ENCODE results near the gene SOWAHD. TPM values are rescaled to one million over a fixed set of nuclear protein-coding genes. Genes with fewer than 3 reads are reported as not detected.
A peak's percentile ranks its signal among the peaks of the same experiment; 100 is the strongest.

The SOWAHD gene
- total RNA-seq (2014; rRNA removed) (2.3 and 2.5 TPM in 2 replicates), Bru-seq, nascent RNA (percentile 29 among the genes with signal in this experiment), BruChase-seq, experiment 1, labeled RNA remaining after a 6-hour chase (not detected), BruChase-seq, experiment 2, labeled RNA remaining after a 2-hour chase (not detected)
- long read RNA-seq, partial matches to known transcripts, result 0 of 1 reads
- long read RNA-seq, other reads (novel, unspliced or antisense), result 0 of 1 reads

GRCh38 chrX:119757979-119758730 lies at the start of gene SOWAHD:
TSS of gene SOWAHD (plus strand) at chrX:119758588. CDS start at chrX:119758668, 80 bp downstream.
- TF ChIP-seq, protein P1, sequence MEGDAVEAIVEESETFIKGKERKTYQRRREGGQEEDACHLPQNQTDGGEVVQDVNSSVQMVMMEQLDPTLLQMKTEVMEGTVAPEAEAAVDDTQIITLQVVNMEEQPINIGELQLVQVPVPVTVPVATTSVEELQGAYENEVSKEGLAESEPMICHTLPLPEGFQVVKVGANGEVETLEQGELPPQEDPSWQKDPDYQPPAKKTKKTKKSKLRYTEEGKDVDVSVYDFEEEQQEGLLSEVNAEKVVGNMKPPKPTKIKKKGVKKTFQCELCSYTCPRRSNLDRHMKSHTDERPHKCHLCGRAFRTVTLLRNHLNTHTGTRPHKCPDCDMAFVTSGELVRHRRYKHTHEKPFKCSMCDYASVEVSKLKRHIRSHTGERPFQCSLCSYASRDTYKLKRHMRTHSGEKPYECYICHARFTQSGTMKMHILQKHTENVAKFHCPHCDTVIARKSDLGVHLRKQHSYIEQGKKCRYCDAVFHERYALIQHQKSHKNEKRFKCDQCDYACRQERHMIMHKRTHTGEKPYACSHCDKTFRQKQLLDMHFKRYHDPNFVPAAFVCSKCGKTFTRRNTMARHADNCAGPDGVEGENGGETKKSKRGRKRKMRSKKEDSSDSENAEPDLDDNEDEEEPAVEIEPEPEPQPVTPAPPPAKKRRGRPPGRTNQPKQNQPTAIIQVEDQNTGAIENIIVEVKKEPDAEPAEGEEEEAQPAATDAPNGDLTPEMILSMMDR (conservative IDR thresholded peaks at IDR 0.05; ENCODE audit: low read depth, low read length), result no peak
- no peak for TF ChIP-seq EZH2phosphoT487 (IDR thresholded peaks at IDR 0.05; ENCODE audit: borderline replicate concordance, low read length)
- no peak for TF ChIP-seq EZH2 (IDR thresholded peaks at IDR 0.05; ENCODE audit: low read length, unreplicated experiment)
- DNase-seq (peak; percentile 50), ATAC-seq (peak; percentile 72)
- H3K27ac ChIP-seq (ENCODE audit: low read length), result no peak within 1 kb of the TSS
- peak within 1 kb of the TSS; percentile 82 for H3K4me3 ChIP-seq (ENCODE audit: low read length)
- ChIA-PET POLR2A (ENCODE audit: unreplicated experiment) (no interaction called here), CTCF (interaction anchor here (0.8 to 1.1 kb wide), 2 partner anchors 148 to 152 kb away, joined by 3 read pairs; partner anchors contain the start of gene NKRF)
- no peaks in the 10 kb centered on the region for H3K36me3 ChIP-seq (ENCODE audit: low read depth, low read length)
- H3K79me2 ChIP-seq (ENCODE audit: low read length), result no peaks in the 10 kb centered on the region
- peaks cover 11% of the 10 kb centered on the region for H3K4me1 ChIP-seq (ENCODE audit: insufficient read depth, low read length)
- peak within 1 kb of the TSS; percentile 92 for H2AFZ ChIP-seq (ENCODE audit: low read length)
- H3K9ac ChIP-seq (ENCODE audit: low read length), result peak within 1 kb of the TSS; percentile 20; the same call in 1 of the 2 replicates
- H4K20me1 ChIP-seq (ENCODE audit: low read length), result no peaks in the 10 kb centered on the region
- no peaks in the 10 kb centered on the region for H3K27me3 ChIP-seq (ENCODE audit: low read length)
- H3K4me2 ChIP-seq (ENCODE audit: low read length), result peak within 1 kb of the TSS; percentile 97
- intact Hi-C loops (cut with micrococcal nuclease), result loop anchor here (2.0 kb wide), 1 partner anchor 59 kb away; no protein-coding TSS in a partner anchor
- no peaks in the 10 kb centered on the region for H3K9me2 ChIP-seq (replicated peaks; ENCODE audit: low read length)
- no peaks in the 10 kb centered on the region for H3F3A ChIP-seq (ENCODE audit: low read length, unreplicated experiment)
- BruUV-seq (replicated peaks), result no TSS peak
- H3K9me3 ChIP-seq (ENCODE audit: low read length), result no peaks in the 10 kb centered on the region

GRCh38 chrX:119708936-119709335 lies 49.5 kb upstream of the SOWAHD start:
- intact Hi-C loops (cut with micrococcal nuclease), result no loop called here
- Histone ChIP-seq H3K36me3 (ENCODE audit: low read depth, low read length) (no peaks in the 10 kb centered on the region), H3K9ac (ENCODE audit: low read length) (no peak overlapping the region), H3K27me3 (ENCODE audit: low read length) (no peaks in the 10 kb centered on the region), H3K9me2 (replicated peaks; ENCODE audit: low read length) (no peaks in the 10 kb centered on the region), H2AFZ (ENCODE audit: low read length) (no peak overlapping the region), H3K4me2 (ENCODE audit: low read length) (no peak overlapping the region), H3F3A (ENCODE audit: low read length, unreplicated experiment) (no peaks in the 10 kb centered on the region), H3K27ac (ENCODE audit: low read length) (no peak overlapping the region), H3K9me3 (ENCODE audit: low read length) (no peaks in the 10 kb centered on the region), H4K20me1 (ENCODE audit: low read length) (no peaks in the 10 kb centered on the region), H3K79me2 (ENCODE audit: low read length) (no peaks in the 10 kb centered on the region), H3K4me3 (ENCODE audit: low read length) (no peak overlapping the region), H3K4me1 (ENCODE audit: insufficient read depth, low read length) (no peaks in the 10 kb centered on the region)
- ATAC-seq (no peak), DNase-seq (no peak)
- TF ChIP-seq EZH2phosphoT487 (IDR thresholded peaks at IDR 0.05; ENCODE audit: borderline replicate concordance, low read length) (no peak), EZH2 (IDR thresholded peaks at IDR 0.05; ENCODE audit: low read length, unreplicated experiment) (no peak)
- TF ChIP-seq, protein P1 (conservative IDR thresholded peaks at IDR 0.05; ENCODE audit: low read depth, low read length), result no peak
- POLR2A ChIA-PET (ENCODE audit: unreplicated experiment), result no interaction called here
- CTCF ChIA-PET, result interaction anchor here (0.9 kb wide), 1 partner anchor 99 kb away, joined by 6 read pairs; no protein-coding TSS in a partner anchor
- no TSS peak for BruUV-seq (replicated peaks)
